Measurements from ENCODE around the gene ZNF700. TPM values are rescaled to one million over a fixed set of nuclear protein-coding genes. Genes with fewer than 3 reads are reported as not detected.
"Not testable (repeated sequence)": the region's sequence is repeated elsewhere in the genome, so short reads cannot be mapped to it uniquely, and the experiment has no call there.

Gene ZNF700
- total RNA-seq, result 10 to 100 TPM in 3 of 4 donors, 1 to 10 TPM in 1; 9.7 to 21.2 (median 17.7) TPM

GRCh38 chr19:11924886-11925650 lies at the start of gene ZNF700:
TSS of gene ZNF700 (plus strand) at chr19:11925107. CDS start at chr19:11925211, 104 bp downstream.
- H3K4me1 ChIP-seq, result peaks cover 0 to 6% of the 10 kb centered on the region in 2 donors
- H3K9me3 ChIP-seq, result no peaks in the 10 kb centered on the region
- H3K4me3 ChIP-seq, result peak within 1 kb of the TSS; percentile 65 to 91
- H3K36me3 ChIP-seq, result no peaks in the 10 kb centered on the region
- DNase-seq, result peak; percentile 94 to 96
- TF ChIP-seq POLR2A (IDR thresholded peaks at IDR 0.05) (peak; percentile 49 to 56), CTCF (IDR thresholded peaks at IDR 0.05) (no peak)
- H3K27ac ChIP-seq, result peak within 1 kb of the TSS; percentile 90 to 92
- no peaks in the 10 kb centered on the region for H3K27me3 ChIP-seq
- intact Hi-C loops (cut with DNase I; ENCODE audit: low total_unique reads), result loop anchor here (2.0 kb wide), 1 partner anchor 64 kb away; no protein-coding TSS in a partner anchor

GRCh38 chr19:11879687-11880266 lies 45.1 kb upstream of the ZNF700 start:
- DNase-seq; H3K27ac ChIP-seq; H3K4me3 ChIP-seq; H3K36me3 ChIP-seq; H3K4me1 ChIP-seq; H3K27me3 ChIP-seq; H3K9me3 ChIP-seq; intact Hi-C loops (cut with DNase I; ENCODE audit: low total_unique reads): not testable (repeated sequence)

GRCh38 chr19:11880598-11880997 lies 44.3 kb upstream of the ZNF700 start:
- H3K9me3 ChIP-seq, result no peaks in the 10 kb centered on the region
- no peak overlapping the region for H3K4me3 ChIP-seq
- no peak for TF ChIP-seq POLR2A (IDR thresholded peaks at IDR 0.05)
- no peak for TF ChIP-seq CTCF (IDR thresholded peaks at IDR 0.05)
- H3K27me3 ChIP-seq, result no peaks in the 10 kb centered on the region
- H3K4me1 ChIP-seq, result no peaks in the 10 kb centered on the region
- intact Hi-C loops (cut with DNase I; ENCODE audit: low total_unique reads), result no loop called here
- DNase-seq, result no peak
- H3K36me3 ChIP-seq, result no peaks in the 10 kb centered on the region
- H3K27ac ChIP-seq, result no peak overlapping the region

- Histone ChIP-seq H3K9me3 (no peaks in the 10 kb centered on the region), H3K4me3 (no peak overlapping the region), H3K27me3 (no peaks in the 10 kb centered on the region), H3K27ac (no peak overlapping the region), H3K4me1 (no peaks in the 10 kb centered on the region), H3K36me3 (no peaks in the 10 kb centered on the region)
- intact Hi-C loops (cut with DNase I; ENCODE audit: low total_unique reads), result no loop called here
- TF ChIP-seq CTCF (IDR thresholded peaks at IDR 0.05) (peak; percentile 60 to 73 (median 68)), POLR2A (IDR thresholded peaks at IDR 0.05) (no peak)
- DNase-seq, result peak; percentile 29 to 31
Observed at GRCh38 chr19:11881151-11881800, 43.6 kb upstream of the ZNF700 start.

GRCh38 chr19:11882606-11883005 lies 42.3 kb upstream of the ZNF700 start:
- H3K36me3 ChIP-seq, result no peaks in the 10 kb centered on the region
- no peaks in the 10 kb centered on the region for H3K9me3 ChIP-seq
- no peak for DNase-seq
- intact Hi-C loops (cut with DNase I; ENCODE audit: low total_unique reads), result no loop called here
- H3K4me3 ChIP-seq, result no peak overlapping the region
- no peaks in the 10 kb centered on the region for H3K27me3 ChIP-seq
- no peak for TF ChIP-seq POLR2A (IDR thresholded peaks at IDR 0.05)
- TF ChIP-seq CTCF (IDR thresholded peaks at IDR 0.05), result no peak
- no peaks in the 10 kb centered on the region for H3K4me1 ChIP-seq
- H3K27ac ChIP-seq, result no peak overlapping the region
